Lung microvascular endothelial cell (primary cell): ENCODE results near the gene TAF4B. TPM values are rescaled to one million over a fixed set of nuclear protein-coding genes. Genes with fewer than 3 reads are reported as not detected.
A peak's percentile ranks its signal among the peaks of the same experiment; 100 is the strongest.
"Not testable (repeated sequence)": the region's sequence is repeated elsewhere in the genome, so short reads cannot be mapped to it uniquely, and the experiment has no call there.

Experiments used
- DNase-seq, 2 donors: peaks; one replicate each; pipeline versions ENCODE4 v3.0.0 to v3.0.0-alpha.2; 2010; ENCODE audit warnings: low read depth in 2 of 2
- total RNA-seq: library from RNA; depleted of rRNA; stranded (reverse); fragments of >200 nt; gene quantifications from 2 replicates; pipeline ENCODE4 v1.2.1, GENCODE V29; 2014

Gene TAF4B
- total RNA-seq, 1 donor from 2014 or later: 1.4 TPM

DNA sequence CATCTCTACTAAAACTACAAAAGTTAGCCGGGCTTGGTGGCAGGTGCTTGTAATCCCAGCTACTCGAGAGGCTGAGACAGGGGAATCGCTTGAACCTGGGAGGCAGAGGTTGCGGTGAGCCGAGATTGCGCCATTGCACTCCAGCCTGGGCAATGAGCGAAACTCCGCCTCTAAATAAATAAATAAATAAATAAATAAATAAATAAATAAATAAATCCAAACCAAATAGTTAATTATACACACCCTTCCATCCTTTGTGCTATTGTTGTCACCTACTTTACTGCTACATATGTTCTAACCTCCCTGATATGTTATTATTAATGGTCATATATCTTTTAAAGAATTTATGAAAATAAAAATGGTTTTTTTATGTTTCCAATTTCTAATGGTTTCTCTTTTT, 155.3 kb downstream of the TAF4B start:
- DNase-seq: not testable (repeated sequence)

DNA sequence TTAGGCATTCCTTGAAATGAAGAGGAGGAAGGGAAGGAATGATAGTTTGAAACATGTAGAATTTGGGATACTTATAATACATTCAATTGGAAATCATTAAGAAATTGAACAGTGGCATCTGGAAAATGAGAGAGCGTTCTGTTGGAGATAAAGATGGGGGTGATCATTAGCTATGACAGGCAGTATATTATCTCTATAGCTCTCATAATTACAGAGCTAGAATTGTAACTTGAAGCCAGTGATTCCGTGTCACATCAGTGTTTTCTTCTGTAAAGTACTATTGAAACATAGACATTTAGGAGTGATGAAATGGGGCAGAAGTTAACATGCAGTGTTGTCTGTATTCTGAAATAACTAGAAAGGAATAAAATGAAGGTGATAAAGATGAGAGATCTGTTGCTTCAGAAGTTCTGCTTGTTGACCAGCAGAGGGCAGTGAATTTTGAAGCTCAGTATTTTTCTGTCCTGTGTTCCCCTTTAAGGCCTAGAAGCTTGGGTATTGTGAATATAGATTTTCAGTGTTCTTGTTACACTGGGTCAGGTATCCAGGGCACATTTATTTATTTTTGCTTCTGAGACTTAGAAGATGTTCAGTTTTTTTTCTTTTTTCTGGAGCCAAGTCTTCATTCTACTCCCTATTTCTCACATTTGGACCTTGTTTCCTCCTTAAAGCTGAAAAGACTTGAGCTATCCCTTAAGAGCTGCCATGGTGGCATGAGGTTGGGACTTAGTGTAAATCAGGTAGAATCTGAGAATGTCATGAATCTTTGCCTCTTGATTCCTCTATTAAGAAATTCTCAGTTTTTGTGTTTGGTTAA, 157.4 kb downstream of the TAF4B start:
- peak; percentile 67 to 72 for DNase-seq

DNA sequence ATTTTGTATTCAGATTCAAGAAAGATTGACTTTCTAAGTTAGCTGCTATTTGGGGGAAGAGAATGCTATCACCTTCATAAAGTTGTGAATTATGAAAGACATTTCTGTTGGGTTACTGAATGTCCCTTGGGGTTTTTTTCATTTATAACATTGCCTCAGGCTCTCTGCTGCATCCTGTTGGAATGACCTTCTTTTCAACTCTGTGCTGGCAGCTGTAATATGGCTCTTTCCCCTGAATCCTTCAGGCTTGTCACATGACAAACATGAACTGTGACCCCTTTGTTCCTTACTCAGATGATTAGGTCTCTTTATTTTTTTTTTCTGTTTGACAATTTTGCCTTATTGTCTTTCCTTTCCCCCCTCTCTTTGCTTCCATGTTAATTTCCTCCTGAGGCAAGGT, 159.8 kb downstream of the TAF4B start:
- peak; percentile 71 to 83 for DNase-seq

DNA sequence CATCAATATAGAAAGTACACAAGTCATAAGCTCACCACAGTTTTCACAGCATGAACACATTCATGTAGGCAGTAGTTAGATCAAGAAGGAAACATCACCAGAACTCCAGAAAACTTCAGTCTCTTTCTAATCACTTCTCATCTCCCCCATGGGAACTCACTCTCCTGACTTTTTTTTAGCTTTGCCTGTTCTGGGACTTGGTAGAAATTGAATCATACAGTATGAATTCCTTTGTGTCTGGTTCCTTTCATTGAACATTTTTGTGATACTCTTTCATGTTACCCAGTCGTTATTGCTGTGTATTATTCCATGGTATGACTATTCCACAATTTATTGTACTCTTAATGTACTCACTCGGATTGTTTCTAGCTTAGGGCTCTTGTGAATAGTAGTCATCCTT, 160.2 kb downstream of the TAF4B start:
- DNase-seq: no peak

DNA sequence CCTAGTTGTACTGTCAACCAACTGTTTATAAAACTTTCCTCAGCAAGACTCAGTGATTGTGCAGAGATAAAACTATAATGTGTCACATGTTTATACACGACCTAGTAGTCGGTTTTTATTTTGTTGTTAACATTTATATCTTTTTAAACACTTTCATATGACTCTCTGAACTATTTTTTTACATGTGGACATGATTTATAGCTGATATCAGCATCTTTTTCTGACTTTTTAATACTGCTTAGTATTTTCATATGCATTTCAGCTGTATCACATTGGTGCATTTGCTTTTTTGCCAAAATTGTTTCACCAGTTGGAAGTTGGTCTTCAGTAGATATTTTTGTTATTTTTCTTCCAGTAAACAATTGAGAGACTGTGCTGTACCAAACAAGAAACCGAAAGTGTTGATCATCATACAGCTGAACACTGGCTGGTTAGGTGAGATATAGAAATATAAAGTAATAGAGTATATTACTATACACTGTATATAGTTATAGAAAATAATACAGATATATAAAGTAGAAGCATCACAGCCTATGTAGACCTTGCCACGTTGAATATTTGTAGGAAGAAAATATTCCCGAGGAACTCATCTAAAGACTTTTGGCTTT, 167.9 kb downstream of the TAF4B start:
- DNase-seq: no peak

DNA sequence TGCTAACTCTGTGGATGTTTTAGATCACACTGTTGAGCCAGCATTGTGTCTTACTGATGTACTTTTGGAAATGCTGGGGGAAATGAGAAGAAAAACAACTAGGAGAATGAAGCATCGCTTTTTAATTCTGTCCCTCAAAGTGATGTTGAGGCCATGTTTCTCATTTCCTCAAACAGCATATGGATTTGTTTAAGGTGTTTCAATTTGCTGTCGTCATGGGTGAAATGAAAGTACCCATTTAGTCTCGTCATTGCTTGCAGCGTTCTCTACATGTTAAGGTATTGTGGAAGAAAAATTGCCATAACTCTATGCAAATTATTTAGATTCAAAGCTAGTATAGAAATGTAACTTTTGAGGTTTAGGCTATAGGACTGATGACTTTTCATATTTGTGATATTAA, 170.8 kb downstream of the TAF4B start:
- no peak for DNase-seq

DNA sequence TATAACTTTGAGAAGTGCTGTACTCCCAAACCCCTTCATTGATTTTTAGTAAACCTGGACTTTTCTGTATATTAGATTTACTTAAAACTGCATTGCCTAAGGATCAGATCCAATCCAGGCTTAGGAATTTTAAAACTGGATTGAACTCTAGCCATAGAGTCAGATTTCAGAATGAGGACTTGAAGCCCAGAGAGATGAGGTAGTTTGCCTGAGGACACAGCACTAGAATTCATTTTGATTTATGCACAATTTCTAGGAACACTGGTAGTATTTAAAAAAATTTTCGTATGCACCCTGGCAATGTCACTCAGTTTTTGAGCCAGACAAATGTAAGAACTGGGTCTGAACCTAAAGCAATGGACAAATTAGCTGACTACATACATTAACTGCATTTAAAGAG, 177.2 kb downstream of the TAF4B start:
- DNase-seq: no peak

DNA sequence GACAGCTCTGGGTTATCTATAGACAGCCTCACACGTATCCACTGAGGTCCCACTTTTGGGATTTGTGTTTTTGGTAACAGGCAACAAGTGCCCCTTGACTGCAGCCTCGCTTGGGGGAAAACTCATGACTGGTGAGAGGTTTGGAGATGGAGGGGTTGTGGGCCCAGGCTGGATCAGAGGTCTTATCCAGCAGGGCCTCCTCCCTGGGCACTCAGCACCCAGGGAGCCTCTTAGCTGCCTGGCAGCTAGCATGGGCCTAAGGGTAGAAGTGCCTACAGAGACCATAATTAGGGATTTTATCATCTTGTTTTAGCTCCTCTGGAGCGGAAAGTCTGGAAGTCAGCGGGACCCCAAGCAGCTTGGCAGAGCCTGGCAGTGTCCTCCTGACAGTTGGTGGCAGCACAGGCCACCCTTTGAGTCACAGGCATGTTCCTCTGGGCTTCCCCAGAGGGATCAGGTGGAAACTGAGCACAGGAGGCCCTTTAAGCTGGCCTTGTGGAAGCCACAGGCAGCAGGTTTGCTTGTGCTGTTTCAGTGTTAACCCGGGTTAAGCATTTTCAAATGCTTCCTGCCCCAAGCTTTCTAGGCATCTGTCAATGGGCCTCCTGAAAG, 179.1 kb downstream of the TAF4B start:
- DNase-seq: peak; percentile 52 to 67

DNA sequence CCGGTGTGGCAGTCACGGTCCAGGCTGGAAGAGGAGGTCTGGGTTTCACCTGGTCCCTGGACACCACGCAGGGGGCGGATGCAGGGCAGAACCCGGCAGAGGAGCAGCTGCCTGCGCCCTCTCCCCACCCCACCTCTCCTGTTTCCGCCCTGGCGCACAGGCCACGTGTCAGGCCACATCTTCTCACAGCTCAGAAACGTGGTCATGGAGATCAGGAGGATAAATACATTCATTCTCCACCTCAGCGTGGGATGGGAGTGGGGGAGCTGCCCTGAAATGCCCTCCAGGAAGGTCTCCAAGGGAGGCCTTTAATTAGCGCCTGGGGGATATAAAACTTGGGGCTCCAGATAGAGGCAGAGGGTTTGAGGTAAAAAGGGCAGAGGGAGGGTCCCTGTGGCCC, 180.1 kb downstream of the TAF4B start:
- DNase-seq: no peak

DNA sequence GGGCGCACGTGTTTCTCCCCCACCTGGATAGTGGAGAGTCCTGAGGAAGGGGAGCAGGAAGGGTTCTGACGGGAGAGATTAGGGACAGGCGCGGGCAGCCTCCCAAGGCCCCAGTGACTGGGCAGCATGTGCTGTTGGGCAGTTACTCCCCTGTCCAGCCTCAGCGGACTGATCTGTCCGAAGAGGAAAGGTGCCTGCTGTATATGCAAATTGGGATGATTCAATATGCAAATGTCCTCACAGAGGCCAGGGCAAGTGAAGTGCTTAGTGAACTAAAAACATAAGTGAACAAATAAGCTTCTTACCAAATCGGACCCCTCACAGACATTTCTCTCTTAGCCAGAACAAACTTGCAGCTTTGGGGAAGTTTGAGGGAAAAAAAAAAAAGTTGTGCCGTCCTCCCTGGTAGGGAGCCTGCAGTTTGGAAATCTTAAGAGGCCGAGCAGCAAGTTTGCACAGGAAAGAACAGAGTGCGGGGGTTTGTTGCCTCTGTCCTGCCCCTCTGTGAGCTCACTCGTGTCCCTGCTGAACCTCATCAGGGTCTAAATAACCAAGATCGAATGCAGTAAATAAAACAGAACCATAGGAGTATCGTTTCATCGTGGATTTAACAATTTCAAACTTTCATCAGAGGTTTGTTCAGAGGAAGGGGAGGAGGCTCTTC, 180.7 kb downstream of the TAF4B start:
- no peak for DNase-seq

DNA sequence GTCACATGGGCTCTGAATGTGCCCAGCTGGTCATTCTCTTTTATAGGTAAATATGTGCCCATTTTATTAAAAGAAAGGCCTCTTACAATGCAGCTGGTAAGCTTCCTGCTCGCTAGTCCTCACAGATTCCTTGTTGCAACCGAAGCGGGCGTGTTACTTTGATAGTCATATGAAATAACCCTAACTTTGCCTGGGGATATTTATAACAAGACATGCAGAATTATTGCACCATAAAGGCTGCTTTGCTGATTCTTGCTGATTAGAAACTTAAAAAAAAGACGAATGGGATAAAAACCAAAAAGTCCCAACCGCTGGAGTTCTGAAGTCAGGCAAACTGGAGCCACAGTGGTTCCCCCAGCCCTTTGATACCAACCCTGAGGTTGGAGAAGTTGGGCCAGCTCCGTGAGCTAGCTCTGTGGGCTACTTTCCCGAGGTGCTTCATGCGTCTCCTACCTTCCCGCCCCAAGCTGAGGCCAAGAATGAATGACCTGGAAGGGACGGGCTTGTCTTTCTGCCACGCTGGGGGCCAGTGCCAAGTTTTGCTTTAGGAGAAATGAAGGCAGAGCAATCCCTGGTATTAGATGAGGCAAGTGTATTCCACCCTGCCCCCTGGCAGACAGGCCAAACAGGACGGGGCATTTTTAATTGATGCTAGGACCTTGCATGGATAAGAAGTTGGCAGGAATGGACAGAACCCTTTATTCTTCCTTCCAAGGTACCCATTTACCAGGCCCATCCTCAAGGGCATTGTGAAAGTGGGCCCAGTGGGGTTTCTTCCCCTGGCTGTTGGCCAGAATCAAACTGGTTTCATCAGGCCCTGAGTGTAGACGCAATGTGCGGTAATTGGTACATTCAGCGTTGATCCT, 181.7 kb downstream of the TAF4B start:
- DNase-seq: no peak

DNA sequence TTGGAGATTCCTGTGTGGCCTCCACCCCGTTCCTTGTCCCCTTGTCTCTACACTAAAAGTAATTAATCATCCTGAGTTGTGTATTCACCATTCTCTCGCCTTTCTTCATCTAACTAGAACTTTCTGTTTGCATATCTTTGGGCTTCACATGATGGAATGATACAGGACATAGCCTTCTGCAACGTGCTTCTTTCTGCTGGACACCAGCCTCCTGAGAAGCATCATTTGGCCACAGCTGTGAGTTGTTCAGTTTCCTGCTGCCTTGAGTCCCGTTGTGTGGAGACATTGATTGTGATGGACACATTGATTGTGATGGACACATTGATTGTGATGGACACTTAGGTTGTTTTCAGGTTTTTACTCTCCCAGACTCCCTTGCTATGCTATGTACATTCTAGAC, 182.8 kb downstream of the TAF4B start:
- DNase-seq: no peak

DNA sequence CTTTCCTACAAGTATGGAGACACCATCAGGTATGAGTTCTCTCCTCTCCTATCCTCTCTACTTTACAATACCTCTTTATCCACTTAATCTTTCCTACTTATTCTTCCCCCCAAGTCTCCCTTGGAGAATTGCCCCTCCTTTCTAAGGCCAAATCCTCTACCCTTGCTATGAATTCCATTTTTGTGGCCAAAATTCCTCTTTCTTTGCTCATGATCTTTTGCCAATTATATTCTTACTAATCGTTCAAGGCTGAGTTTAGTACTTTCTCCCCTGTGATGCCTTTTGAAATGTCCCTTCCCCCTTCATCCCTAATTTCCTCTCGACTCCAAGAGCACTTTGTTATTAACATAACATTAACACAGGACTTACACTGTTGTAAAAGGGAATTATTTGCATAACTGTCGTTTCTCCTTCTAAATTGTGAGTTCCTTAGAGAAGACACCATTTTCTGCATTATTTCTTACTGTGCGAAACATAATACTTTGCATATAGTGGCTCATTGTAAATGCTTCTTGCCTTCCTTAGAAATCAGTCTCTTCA, 188.7 kb downstream of the TAF4B start:
- no peak for DNase-seq

DNA sequence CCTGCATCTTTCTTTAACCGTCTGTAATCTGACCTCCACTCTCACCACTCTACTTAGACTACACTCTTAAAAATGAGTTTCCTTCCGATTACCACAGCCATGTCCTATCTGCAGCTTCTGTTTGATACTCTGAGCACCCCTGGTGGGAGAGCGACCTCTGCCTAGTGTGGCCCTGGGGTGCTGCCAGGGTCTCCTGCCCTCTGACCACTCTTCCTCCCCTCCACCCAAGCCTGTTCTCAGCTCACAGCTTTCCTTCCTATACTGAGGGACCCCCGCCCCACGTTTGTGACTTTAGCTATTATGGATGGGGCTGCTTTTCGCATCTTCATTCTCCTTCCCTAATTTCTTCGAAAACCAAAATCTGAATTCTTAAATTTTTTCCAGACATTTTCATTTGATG, 189.4 kb downstream of the TAF4B start:
- DNase-seq: no peak

DNA sequence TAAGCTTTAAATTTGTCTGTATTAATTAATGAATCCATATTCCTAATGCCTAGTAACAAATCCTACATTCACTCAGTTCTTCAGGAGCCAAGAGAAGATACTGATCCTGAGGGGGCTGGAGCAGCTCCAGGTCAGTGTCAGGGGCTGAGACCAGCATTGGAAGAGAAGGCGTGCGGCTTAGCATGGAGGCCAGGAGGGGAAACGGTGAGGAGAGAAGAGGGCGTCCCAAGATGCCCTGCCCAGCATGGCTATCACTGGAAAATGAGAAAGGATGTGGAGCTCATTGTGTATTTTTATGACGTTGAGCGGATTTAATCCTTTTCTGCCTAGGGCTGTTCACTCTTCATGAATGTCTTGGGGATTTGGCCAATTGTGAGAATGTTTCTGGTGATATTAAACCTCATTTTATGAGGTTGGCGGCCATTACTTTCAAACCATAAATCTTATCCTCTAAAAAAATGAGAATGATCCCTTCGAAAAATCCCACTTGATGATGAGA, 190.5 kb downstream of the TAF4B start:
- DNase-seq: no peak

DNA sequence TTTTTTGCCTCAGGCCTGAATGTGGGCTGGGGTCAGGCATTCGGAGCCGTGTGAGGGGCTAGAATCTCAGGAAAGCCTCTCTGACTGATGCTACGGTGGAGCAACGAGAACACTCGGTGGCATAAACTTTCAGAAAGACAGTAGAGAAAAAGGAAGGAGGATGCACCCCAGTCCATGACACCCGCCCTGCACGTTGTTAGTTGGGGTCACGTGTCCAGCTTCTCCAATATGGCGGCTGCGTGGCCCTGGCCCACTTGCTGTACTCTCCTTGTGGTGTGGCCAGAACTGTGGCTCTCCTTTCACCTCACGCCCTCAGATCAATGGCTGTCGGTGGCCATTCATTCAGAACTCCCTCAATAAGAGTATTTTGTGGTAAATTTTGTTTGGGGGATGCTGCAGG, 190.9 kb downstream of the TAF4B start:
- no peak for DNase-seq

DNA sequence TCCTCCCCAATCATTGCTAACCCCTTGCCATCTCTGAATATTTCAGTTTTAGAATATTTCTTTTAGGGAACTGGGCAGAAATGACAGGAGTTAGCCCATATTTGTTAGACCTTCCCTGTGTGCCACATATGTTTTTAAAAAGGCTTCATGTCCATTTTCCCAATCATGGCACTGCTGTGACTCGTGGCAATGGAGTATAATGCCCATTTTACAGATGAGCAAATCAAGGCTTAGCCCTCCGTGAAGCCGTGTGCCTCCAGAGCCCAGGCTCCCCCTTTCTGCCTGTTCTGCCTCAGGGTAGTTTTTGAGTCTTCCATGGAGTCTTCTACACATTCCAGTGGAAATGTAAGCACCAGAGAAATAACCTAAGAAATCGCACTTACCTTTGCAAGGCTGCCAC, 192.0 kb downstream of the TAF4B start:
- no peak for DNase-seq

DNA sequence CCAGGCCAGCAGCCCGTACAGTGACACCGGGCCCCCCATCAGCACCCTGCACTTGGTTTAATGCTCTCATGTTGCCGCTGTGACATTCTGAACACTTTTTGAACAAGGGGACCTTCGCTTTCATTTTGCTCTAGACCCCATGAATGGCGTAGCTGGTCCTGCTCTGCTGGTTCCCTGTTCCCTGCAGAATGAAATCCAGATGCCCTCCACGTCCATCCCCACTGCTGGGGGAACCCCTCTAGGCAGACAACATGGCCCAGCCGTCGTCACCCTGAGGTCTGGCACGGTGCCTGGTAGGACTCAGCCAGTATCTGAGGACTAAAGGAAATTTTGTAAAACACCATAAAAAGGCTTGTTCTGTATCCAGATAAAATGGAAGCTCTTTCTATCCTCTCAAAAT, 193.5 kb downstream of the TAF4B start:
- DNase-seq: no peak

DNA sequence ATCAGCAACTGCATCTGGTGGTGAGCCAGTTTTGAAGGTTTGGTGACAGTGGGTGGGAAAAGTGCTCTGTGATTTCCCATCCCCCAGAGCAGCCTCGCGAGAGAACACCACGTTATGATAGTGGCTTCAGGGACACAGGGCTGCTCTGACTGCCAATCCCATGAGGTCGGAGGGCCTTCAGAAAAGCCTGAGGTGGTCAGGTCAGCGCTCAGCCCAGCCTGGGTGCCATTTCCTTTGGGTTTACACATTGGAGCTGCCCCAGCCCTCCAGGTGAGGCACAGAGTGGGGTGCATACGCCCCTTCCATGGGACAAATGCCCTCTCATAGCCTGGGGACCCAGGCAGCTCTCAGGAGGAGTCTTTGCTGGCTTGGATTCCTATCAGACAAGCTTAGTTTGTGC, 195.3 kb downstream of the TAF4B start:
- no peak for DNase-seq

DNA sequence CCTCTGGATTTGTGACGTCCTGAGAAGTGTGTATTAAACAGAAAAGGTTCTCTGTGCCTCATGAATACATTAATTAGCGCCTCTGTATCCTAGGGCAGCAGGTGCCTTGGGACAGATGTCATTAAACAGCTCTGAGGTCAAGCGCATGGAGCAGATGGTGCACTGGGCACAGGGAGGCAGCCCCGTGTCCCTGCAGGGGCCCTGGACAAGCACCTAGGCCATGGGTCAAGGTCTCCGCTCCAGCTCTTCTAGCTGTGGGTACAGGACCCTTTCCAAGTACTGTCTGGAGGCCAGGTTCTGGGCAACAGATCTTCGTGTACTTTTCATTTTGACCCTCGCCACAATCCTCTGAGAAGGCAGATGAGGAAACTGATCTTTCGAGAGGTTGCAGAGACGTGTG, 195.7 kb downstream of the TAF4B start:
- DNase-seq: no peak
